ENCODE measurements around the gene PLA2G2E.

PLA2G2E gene

GRCh38 chr1:19923137-19923952 lies at the start of gene PLA2G2E:
Gene PLA2G2E (minus strand): TSS chr1:19923617. CDS start chr1:19923559, 58 bp downstream.
- DNase-seq (ENCODE audit: low spot score), result no peak

GRCh38 chr1:19971664-19972063 lies 48.2 kb upstream of the PLA2G2E start:
- DNase-seq (ENCODE audit: low spot score), result no peak

GRCh38 chr1:19969898-19970660 lies 46.7 kb upstream of the PLA2G2E start:
- DNase-seq (ENCODE audit: low spot score), result no peak

- DNase-seq (ENCODE audit: low spot score), result no peak
These were observed 44.4 kb upstream of the PLA2G2E start for GRCh38 chr1:19967808-19968207.

GRCh38 chr1:19964542-19964941 lies 41.1 kb upstream of the PLA2G2E start:
- DNase-seq (ENCODE audit: low spot score), result no peak

GRCh38 chr1:19963636-19964035 lies 40.2 kb upstream of the PLA2G2E start:
- no peak for DNase-seq (ENCODE audit: low spot score)

- DNase-seq (ENCODE audit: low spot score), result no peak
These were observed 37.2 kb upstream of the PLA2G2E start for GRCh38 chr1:19960591-19960990.

- no peak for DNase-seq (ENCODE audit: low spot score)
These were observed 34.4 kb upstream of the PLA2G2E start for GRCh38 chr1:19957779-19958178.

GRCh38 chr1:19955534-19956170 lies 32.2 kb upstream of the PLA2G2E start:
- DNase-seq (ENCODE audit: low spot score), result no peak

GRCh38 chr1:19954059-19954458 lies 30.6 kb upstream of the PLA2G2E start:
- no peak for DNase-seq (ENCODE audit: low spot score)

- DNase-seq (ENCODE audit: low spot score), result no peak
These were observed 25.6 kb upstream of the PLA2G2E start for GRCh38 chr1:19949016-19949415.

GRCh38 chr1:19946971-19947370 lies 23.6 kb upstream of the PLA2G2E start:
- no peak for DNase-seq (ENCODE audit: low spot score)

GRCh38 chr1:19946331-19946751 lies 22.9 kb upstream of the PLA2G2E start:
- no peak for DNase-seq (ENCODE audit: low spot score)

GRCh38 chr1:19945914-19946313 lies 22.5 kb upstream of the PLA2G2E start:
- DNase-seq (ENCODE audit: low spot score), result no peak

GRCh38 chr1:19942657-19943056 lies 19.2 kb upstream of the PLA2G2E start:
- DNase-seq (ENCODE audit: low spot score), result no peak

- DNase-seq (ENCODE audit: low spot score), result no peak
These were observed 18.7 kb upstream of the PLA2G2E start for GRCh38 chr1:19942088-19942487.

- DNase-seq (ENCODE audit: low spot score), result no peak
These were observed 17.8 kb upstream of the PLA2G2E start for GRCh38 chr1:19941206-19941568.

- no peak for DNase-seq (ENCODE audit: low spot score)
These were observed 17.2 kb upstream of the PLA2G2E start for GRCh38 chr1:19940486-19941205.

- no peak for DNase-seq (ENCODE audit: low spot score)
These were observed 15.1 kb upstream of the PLA2G2E start for GRCh38 chr1:19938472-19938871.

- DNase-seq (ENCODE audit: low spot score), result no peak
These were observed 12.8 kb upstream of the PLA2G2E start for GRCh38 chr1:19936061-19936750.

- DNase-seq (ENCODE audit: low spot score), result no peak
These were observed 10.9 kb upstream of the PLA2G2E start for GRCh38 chr1:19934336-19934735.

- no peak for DNase-seq (ENCODE audit: low spot score)
These were observed 9.4 kb upstream of the PLA2G2E start for GRCh38 chr1:19932866-19933265.

Measured in CD4-positive, alpha-beta T cell treated with Interleukin-15 for 4 hours (primary cell).